ENCODE measurements around the gene PAX8. TPM values are rescaled to one million over a fixed set of nuclear protein-coding genes. Genes with fewer than 3 reads are reported as not detected.
A peak's percentile ranks its signal among the peaks of the same experiment; 100 is the strongest.

Gene PAX8
- total RNA-seq, 1 donor from 2014 or later: 1.2 TPM

DNA sequence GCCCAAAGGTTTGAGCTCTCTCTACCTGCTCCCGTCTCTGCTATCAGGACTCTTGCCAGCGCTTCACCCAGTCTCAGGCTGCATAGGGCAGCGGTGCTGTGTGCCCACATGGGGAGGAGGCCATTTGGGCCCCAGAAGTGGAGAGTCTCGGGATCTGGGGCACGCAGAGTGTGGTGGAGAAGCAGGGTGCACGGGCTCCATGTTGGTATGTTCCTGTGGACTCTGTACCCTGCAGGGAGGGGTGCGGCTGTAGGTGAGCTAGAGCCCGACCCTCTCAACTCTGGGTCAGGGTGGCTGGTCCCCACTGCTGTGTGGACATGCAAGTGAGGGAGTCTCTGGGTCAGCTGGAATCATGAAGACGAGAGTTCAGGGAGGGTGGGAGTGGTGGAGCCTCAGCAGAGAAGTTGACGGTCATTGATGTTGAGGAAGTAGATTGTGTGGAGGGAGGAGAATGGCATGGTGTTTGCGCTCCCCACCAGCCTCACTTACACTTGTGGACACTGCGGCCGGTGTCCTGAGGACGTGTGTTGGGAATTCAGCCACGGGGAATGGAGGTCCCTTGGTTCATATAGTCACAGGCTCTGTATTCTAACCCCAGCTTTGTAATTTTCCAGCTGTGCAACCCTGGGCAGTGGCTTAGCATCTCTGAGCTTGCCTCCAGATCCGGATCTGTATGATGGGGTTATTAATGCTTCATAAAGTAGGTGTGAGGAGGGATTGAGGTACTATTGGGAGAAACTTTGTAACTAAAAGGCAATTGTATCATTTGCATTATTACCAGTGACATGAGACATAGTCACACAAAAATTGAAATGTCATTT lies 105.8 kb downstream of the PAX8 start:
- TF ChIP-seq, protein P1, sequence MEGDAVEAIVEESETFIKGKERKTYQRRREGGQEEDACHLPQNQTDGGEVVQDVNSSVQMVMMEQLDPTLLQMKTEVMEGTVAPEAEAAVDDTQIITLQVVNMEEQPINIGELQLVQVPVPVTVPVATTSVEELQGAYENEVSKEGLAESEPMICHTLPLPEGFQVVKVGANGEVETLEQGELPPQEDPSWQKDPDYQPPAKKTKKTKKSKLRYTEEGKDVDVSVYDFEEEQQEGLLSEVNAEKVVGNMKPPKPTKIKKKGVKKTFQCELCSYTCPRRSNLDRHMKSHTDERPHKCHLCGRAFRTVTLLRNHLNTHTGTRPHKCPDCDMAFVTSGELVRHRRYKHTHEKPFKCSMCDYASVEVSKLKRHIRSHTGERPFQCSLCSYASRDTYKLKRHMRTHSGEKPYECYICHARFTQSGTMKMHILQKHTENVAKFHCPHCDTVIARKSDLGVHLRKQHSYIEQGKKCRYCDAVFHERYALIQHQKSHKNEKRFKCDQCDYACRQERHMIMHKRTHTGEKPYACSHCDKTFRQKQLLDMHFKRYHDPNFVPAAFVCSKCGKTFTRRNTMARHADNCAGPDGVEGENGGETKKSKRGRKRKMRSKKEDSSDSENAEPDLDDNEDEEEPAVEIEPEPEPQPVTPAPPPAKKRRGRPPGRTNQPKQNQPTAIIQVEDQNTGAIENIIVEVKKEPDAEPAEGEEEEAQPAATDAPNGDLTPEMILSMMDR (IDR thresholded peaks at IDR 0.05): no peak
- Histone ChIP-seq H3K4me1 (peaks cover 39% of the 10 kb centered on the region), H3K27ac (peak overlapping the region; percentile 76), H3K36me3 (no peaks in the 10 kb centered on the region), H3K9me3 (no peaks in the 10 kb centered on the region), H3K4me3 (peak overlapping the region; percentile 51), H3K27me3 (ENCODE audit: low read depth) (no peaks in the 10 kb centered on the region)
- DNase-seq: no peak
- no peak for ATAC-seq
- intact Hi-C loops (cut with DNase I): no loop called here

DNA sequence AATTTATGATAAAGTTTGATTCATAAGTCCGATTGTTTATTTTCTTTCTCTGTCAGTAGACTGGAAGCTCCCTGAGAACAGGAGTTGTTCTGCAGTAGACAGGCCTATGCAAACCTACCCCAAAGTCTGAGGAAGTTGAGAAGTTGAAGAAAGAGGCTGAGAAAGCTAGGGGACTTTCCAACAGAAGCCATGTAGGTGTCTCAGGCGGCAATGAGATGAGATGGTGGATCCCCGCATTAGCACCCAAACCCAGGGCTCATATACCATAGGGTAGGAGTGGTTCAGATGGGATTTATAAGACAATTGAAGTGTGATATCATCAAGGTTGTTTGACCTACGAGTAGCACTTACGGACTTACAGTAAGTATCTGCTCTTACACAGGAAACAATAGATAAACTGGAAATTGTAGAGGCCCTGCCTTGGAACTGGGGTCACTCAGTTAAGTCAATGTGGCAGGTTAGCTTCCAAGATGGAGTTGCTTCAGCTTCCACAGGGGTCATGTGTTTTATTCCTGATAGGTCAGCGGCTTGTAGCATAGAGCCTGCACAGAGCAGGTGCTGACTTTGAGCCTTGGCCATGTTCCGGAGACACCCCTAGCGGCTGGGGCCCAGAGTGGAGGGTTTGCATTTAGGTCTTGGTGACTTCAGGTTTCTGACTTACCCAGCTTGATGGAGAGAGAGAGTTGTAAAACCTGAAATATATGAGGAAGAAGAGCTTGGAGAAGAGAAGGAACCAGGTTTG lies 107.2 kb downstream of the PAX8 start:
- no peak overlapping the region for H3K4me3 ChIP-seq
- H3K27ac ChIP-seq: no peak overlapping the region
- H3K27me3 ChIP-seq (ENCODE audit: low read depth): no peaks in the 10 kb centered on the region
- no peak for ATAC-seq
- H3K4me1 ChIP-seq: peaks cover 43% of the 10 kb centered on the region
- H3K36me3 ChIP-seq: no peaks in the 10 kb centered on the region
- DNase-seq: no peak
- no peaks in the 10 kb centered on the region for H3K9me3 ChIP-seq
- intact Hi-C loops (cut with DNase I): no loop called here
- TF ChIP-seq, protein P1 (IDR thresholded peaks at IDR 0.05): no peak

DNA sequence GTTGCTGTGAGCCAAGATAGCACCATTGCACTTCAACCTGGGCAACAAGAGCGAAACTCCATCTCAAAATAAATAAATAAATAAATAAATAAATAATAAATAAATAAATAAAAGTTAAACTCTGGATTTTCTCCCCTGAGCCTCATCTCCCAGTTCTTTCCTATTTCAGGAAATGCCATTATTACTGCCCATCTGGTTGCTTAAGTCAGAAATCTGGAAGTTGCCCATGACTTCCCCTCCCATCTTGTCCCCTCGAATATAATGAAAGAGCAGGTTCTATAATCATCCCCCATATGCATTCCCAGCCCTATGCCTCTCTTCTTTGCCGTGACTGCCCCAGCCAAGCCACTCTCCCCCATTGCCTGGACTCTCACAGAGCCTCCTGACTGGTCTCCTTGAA lies 109.1 kb downstream of the PAX8 start:
- Histone ChIP-seq H3K9me3 (no peaks in the 10 kb centered on the region), H3K4me3 (no peak overlapping the region), H3K36me3 (no peaks in the 10 kb centered on the region), H3K4me1 (peaks cover 32% of the 10 kb centered on the region), H3K27ac (no peak overlapping the region), H3K27me3 (ENCODE audit: low read depth) (no peaks in the 10 kb centered on the region)
- intact Hi-C loops (cut with DNase I): no loop called here
- DNase-seq (no peak), ATAC-seq (no peak)
- TF ChIP-seq, protein P1 (IDR thresholded peaks at IDR 0.05): no peak

DNA sequence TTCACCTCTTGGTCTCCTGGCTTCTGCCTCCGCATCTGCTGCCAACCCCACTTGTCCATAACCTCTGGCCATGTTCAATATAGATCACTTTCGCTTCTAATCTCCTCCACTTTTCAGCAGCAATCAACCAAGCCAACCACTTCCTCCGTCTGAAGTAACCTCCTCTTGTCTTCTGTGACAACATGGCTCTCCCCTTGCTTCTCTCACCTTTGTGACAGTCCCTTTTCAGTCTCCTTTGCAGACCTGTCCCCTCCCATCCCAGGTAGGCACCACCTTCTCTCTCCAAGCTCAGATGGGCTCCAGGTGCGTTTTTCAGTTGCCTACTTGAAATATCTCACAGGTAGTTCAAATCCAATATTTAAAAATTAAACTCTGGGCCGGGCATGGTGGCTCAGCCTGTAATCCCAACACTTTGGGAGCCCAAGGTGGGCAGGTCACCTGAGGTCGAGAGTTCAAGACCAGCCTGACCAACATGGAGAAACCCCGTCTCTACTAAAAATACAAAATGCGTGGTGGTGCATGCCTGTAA lies 109.7 kb downstream of the PAX8 start:
- Histone ChIP-seq H3K27me3 (ENCODE audit: low read depth) (no peaks in the 10 kb centered on the region), H3K36me3 (no peaks in the 10 kb centered on the region), H3K9me3 (no peaks in the 10 kb centered on the region), H3K4me1 (peaks cover 32% of the 10 kb centered on the region), H3K27ac (no peak overlapping the region), H3K4me3 (no peak overlapping the region)
- intact Hi-C loops (cut with DNase I): no loop called here
- TF ChIP-seq, protein P1 (IDR thresholded peaks at IDR 0.05): no peak
- no peak for ATAC-seq
- no peak for DNase-seq

DNA sequence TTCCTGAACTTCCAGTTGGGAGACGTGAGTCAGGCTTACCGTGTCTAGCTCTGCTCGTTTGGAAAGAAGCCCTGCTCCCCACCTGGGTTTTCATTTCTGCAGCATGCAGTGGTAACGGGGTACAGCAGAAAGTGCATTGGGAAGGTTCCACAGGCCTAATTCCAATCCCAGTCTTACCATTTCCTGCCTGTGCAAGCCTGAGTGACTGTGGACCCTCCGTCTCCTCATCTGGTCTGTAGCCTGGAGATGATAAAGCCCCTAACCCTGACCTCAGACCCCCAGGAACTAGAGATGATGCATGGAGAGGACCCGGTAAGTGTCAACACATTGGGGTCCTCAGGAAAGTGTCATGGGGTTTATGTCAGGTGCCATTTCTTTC lies 110.8 kb downstream of the PAX8 start:
- Histone ChIP-seq H3K36me3 (no peaks in the 10 kb centered on the region), H3K4me3 (no peak overlapping the region), H3K27me3 (ENCODE audit: low read depth) (no peaks in the 10 kb centered on the region), H3K9me3 (no peaks in the 10 kb centered on the region), H3K4me1 (peaks cover 25% of the 10 kb centered on the region), H3K27ac (no peak overlapping the region)
- intact Hi-C loops (cut with DNase I): no loop called here
- TF ChIP-seq, protein P1 (IDR thresholded peaks at IDR 0.05): no peak
- DNase-seq (no peak), ATAC-seq (no peak)
